ENCODE results near the gene FCHSD2.

- no peak for TF ChIP-seq ZNF274 (IDR thresholded peaks at IDR 0.05; ENCODE audit: low read depth, low read length)
- no peak for TF ChIP-seq YY1 (IDR thresholded peaks at IDR 0.05; ENCODE audit: insufficient read depth, insufficient read length)
- no peak for TF ChIP-seq SUZ12 (IDR thresholded peaks at IDR 0.05; ENCODE audit: extremely low read depth, insufficient read depth, insufficient read length)
Measured at GRCh38 chr11:73114110-73114834, 27.8 kb downstream of the FCHSD2 start.

All from NT2/D1 (cell line).